ENCODE data around the gene TTC3. TPM values are rescaled to one million over a fixed set of nuclear protein-coding genes. Genes with fewer than 3 reads are reported as not detected.

The TTC3 gene
- total and polyA plus RNA-seq, 9 of the 15 experiments (the other 6 are each of a cell fraction or from before 2014, with no cell fraction given), result 17.5 to 92.0 (median 59.5) TPM

DNA sequence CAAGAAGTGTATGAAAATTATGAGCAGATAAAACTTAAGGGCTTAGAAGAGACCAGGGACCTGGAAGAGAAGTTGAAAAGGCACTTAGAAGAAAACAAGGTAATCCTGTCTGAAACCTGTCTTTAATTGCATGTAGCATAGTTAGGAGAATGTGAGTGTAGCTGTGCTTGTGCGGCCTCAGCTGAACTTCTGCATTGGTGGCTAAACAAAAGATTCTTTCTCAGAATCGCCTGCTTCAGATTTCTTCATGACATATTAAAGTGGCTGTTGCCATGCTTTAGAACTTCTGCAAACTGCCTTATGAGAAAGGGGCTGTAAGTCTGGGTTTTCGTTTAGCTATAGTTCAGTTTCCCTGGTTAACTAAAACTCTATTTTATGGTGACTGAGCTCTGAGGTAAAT lies 99.6 kb downstream of the TTC3 start:
- no peak for FAIRE-seq
- no peak for ATAC-seq
- Histone ChIP-seq H4K20me1 (replicated peaks; ENCODE audit: control insufficient read depth, insufficient read depth, low read length) (no peaks in the 10 kb centered on the region), H3K9me1 (ENCODE audit: control insufficient read depth, insufficient read depth, low read length) (no peaks in the 10 kb centered on the region), H2AFZ (ENCODE audit: low read depth, low read length) (no peak overlapping the region), H3K9me3 (replicated peaks; ENCODE audit: control insufficient read depth, insufficient read depth, low read depth, low read length) (no peaks in the 10 kb centered on the region), H3K9ac (ENCODE audit: insufficient read depth in 1 of 2, low read depth in 2 of 2, low read length in 2 of 2) (no peak overlapping the region), H3K4me2 (ENCODE audit: insufficient read depth, low read length) (no peak overlapping the region), H3K36me3 (ENCODE audit: control insufficient read depth, insufficient read depth, low read length) (peaks cover 65% of the 10 kb centered on the region), H3K4me3 (no peak overlapping the region), H3K79me2 (ENCODE audit: control insufficient read depth, insufficient read depth, low read length) (no peaks in the 10 kb centered on the region), H3K27ac (ENCODE audit: extremely low read depth, low read depth, low read length) (no peak overlapping the region), H3K4me1 (replicated peaks in 1 of 2; ENCODE audit: control insufficient read depth in 2 of 2, insufficient read depth in 2 of 2, low read length in 2 of 2) (no peaks in the 10 kb centered on the region), H3K27me3 (ENCODE audit: control insufficient read depth in 2 of 2, insufficient read depth in 2 of 2, low read length in 2 of 2) (no peaks in the 10 kb centered on the region)
- in situ Hi-C loops (cut with MboI), result no loop called here
- POLR2A ChIA-PET, result interaction anchor here (1.2 to 2.1 kb wide), 2 partner anchors 11 to 14 kb away, joined by 4 to 6 read pairs; no protein-coding TSS in a partner anchor
- intact Hi-C loops (cut with micrococcal nuclease), result no loop called here
- CTCF ChIA-PET (ENCODE audit: low intra/inter-chr PET ratio), result no interaction called here
- DNase-seq (ENCODE audit: extremely low read depth in 1 of 4, low spot score in 3 of 4), result no peak
- TF ChIP-seq FOSL1 (tag; conservative IDR thresholded peaks at IDR 0.05) (no peak), NCOA6 (IDR thresholded peaks at IDR 0.05) (no peak), MAZ (CRISPR knock-in tag; conservative IDR thresholded peaks at IDR 0.05 in 1 of 2, IDR thresholded peaks at IDR 0.05 in 1 of 2) (no peak), RBM25 (IDR thresholded peaks at IDR 0.05; ENCODE audit: low read depth, low read length, severe bottlenecking) (no peak), RFX1 (IDR thresholded peaks at IDR 0.05) (no peak), ZNF766 (CRISPR knock-in tag; conservative IDR thresholded peaks at IDR 0.05) (no peak)
- TF ChIP-seq, protein P1, sequence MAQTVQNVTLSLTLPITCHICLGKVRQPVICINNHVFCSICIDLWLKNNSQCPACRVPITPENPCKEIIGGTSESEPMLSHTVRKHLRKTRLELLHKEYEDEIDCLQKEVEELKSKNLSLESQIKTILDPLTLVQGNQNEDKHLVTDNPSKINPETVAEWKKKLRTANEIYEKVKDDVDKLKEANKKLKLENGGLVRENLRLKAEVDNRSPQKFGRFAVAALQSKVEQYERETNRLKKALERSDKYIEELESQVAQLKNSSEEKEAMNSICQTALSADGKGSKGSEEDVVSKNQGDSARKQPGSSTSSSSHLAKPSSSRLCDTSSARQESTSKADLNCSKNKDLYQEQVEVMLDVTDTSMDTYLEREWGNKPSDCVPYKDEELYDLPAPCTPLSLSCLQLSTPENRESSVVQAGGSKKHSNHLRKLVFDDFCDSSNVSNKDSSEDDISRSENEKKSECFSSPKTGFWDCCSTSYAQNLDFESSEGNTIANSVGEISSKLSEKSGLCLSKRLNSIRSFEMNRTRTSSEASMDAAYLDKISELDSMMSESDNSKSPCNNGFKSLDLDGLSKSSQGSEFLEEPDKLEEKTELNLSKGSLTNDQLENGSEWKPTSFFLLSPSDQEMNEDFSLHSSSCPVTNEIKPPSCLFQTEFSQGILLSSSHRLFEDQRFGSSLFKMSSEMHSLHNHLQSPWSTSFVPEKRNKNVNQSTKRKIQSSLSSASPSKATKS (CRISPR knock-in tag; IDR thresholded peaks at IDR 0.05), result no peak
- TF ChIP-seq, protein P2, sequence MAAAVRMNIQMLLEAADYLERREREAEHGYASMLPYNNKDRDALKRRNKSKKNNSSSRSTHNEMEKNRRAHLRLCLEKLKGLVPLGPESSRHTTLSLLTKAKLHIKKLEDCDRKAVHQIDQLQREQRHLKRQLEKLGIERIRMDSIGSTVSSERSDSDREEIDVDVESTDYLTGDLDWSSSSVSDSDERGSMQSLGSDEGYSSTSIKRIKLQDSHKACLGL (CRISPR knock-in tag; IDR thresholded peaks at IDR 0.05; ENCODE audit: borderline replicate concordance, poor library complexity, severe bottlenecking), result no peak
- WGBS (ENCODE audit: insufficient coverage, low coverage, missing lambda C conversion rate), result 73% methylated on average over 3 of the region's 3 CpGs
- no TSS peak for BruUV-seq (replicated peaks)
